GM18517 (cell line): ENCODE measurements around the gene FEZF1.

ENCODE experiments used
- ATAC-seq: cut with Tn5 transposase; IDR thresholded peaks from one replicate; pipeline ENCODE4 v1.9.1; 2021; ENCODE audit warnings: mild to moderate bottlenecking, moderate library complexity; ENCODE audit not compliant: unreplicated experiment

Gene FEZF1

GRCh38 chr7:122304319-122304975, at the start of gene FEZF1:
Gene FEZF1, minus strand, starts transcription at chr7:122304750. Its CDS starts 313 bp downstream, at chr7:122304437.
- ATAC-seq: no peak

- no peak for ATAC-seq
Measured at GRCh38 chr7:122352454-122352853, 47.9 kb upstream of the FEZF1 start.

- no peak for ATAC-seq
Measured at GRCh38 chr7:122350701-122351100, 46.2 kb upstream of the FEZF1 start.

DNA sequence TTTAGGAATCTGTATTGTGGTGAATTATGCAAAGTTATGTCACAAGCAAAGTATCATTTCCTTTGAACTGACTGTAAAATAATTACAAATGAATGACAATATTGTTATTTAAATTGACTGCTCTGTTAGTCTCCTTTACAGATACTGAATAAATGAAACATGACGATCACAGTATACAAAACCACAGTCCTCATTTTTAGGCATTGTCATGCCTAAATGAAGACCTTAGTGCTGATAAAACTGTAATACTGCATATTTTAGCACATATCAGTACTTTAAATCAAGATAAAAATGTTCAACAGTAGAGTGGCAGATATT, 39.7 kb upstream of the FEZF1 start:
- ATAC-seq: no peak

- ATAC-seq: no peak
Measured at GRCh38 chr7:122343601-122344302, 39.2 kb upstream of the FEZF1 start.

DNA sequence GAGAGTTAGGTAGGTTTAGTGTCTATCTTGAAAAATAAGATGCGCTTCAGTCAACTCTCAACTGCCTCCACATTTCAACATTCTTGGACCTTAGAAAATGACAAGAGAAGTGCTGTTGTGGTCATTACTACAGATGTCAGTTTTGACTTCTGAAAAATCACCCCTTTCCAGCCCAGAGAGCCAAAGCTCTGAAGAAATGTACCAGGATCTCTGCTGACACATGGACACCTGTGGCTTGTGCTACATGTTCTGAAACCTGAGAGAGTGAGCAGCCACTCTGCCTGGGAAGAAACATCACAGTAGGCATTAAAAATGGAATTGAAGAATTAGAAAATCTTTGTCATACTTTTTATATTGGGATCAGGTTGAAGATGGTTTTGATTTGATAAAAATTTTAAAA, 35.9 kb upstream of the FEZF1 start:
- ATAC-seq: no peak

- ATAC-seq: no peak
Measured at GRCh38 chr7:122339145-122339904, 34.8 kb upstream of the FEZF1 start.

DNA sequence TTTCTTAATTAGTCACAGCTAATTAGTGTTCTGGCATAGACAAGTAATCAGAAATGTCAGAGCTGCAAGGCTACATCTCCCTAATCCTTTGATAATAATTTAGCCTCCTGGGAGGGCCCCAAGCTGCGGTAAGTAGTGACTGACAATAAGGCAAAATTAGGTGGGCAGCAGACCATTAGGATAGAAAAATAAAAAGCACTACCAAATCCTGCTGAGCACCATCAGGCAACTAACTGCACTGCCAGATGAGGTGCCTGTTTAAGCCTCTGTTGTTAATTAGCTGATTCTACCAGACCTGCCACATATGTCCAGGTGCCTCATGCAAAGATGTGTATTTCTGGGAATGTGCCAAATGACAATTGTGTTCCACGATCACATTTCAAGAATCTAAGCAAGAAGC, 32.5 kb upstream of the FEZF1 start:
- no peak for ATAC-seq

GRCh38 chr7:122329145-122329802, 24.7 kb upstream of the FEZF1 start:
- ATAC-seq: no peak

- ATAC-seq: no peak
Measured at GRCh38 chr7:122327969-122328368, 23.4 kb upstream of the FEZF1 start.

DNA sequence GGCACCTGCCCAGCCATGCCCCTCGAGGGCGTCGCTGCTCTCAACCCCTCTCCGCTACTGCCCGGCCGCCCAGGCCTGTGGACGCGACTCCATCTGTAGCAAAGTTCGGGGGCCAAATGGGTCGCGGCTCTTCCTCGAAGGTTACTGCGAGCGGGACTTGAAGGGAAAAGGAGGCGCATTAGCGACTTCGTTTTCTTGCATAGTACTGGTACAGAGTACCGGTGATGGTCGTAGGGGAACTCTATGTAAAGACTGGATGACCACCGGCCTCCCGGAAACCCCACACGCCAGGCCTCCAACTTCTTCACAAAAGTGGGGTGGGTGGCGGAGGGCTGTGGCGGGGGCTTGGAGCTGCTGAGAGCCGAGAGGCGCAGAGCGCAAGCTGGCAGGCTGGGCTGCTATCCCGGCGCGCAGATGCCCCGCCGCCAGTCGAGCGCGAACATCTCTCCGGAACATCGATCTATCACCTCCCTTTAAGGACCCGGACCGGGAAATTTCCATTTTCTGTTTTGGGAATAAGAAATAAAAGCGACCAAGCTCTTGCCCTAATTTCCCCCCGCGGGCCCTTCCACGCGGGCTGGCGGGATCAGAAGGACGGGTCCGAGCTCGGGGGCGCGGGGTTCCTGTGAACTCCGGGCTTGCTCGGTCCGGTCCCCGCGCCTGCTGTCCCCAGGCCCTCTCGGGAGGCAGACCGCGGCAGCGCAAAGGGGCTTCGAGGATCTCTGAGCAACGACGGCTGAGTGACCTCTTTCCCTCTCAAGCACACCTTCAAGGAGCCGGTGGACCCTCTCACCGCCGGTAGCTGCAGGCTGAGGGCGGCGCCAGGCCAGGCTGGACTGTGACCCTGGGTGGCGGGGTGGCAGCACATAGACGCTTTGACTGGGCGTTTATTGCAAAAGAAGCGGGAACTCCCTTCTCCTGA, 12.2 kb upstream of the FEZF1 start:
- ATAC-seq: no peak

GRCh38 chr7:122315507-122316466, 11.2 kb upstream of the FEZF1 start:
- no peak for ATAC-seq

GRCh38 chr7:122314284-122314683, 9.7 kb upstream of the FEZF1 start:
- ATAC-seq: no peak

DNA sequence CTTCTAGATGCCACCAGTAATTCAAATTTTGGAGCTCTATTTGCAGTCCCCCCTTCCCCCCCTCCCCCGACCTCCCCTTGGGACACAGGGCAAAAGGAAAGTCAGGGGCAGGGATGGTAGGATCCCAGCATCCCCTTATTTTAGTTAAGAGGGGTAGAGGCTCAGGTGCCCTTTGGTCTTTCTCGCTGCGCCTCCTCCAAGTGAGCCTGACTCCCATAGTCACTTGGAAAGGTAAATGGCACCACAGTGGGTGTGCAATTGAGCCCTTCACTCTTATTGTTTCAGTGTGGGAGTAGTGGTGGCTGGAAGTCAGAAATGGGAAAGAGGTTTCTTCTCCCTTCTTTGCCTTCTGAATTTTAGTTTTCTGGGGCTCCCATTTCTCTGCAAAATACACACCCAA, 8.2 kb upstream of the FEZF1 start:
- ATAC-seq: no peak

DNA sequence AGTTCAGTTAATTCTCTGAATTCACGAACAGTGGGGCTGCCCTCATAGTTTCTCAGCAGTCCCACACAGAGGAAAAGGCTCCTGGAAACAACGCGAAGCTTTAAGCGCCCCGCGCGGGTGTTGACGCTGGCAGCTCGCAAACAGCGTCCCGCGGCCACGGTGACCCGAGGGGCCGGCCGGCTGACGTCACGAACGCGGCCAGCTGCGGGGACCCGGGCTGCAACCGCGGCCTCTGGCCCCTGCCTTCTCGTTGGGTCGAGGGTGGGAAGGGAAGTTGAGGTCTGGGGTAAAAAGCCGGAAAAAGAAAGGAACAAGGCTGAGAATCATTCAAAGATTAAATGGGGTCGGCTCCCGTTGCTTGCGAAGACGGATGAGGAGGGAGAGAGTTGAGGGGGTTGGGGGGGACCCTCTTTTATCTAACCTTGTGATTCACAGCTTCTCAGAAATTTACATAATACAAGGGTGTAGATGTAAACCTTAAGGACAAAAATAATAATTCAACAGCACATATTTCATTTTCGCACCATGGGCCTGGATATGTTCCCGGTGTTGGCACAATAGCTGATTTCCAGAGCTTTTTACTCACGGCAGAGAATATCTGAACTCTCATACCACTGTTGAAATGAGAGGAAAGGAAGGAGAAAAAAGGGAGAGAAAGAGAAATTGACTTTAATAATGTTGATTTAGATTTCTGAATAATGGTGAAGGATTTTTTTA, 7.3 kb upstream of the FEZF1 start:
- no peak for ATAC-seq

GRCh38 chr7:122311050-122311700, 6.6 kb upstream of the FEZF1 start:
- ATAC-seq: no peak

GRCh38 chr7:122310119-122311021, 5.8 kb upstream of the FEZF1 start:
- no peak for ATAC-seq
